GM12865 (cell line): ENCODE data around the gene COL26A1.

Experiments used
- DNase-seq: peaks from one replicate; pipeline ENCODE4 v3.0.0; 2010; ENCODE audit warnings: low read depth
- H3K4me3 ChIP-seq: 2 replicates; pipeline ENCODE4 v1.5.1; 2011; ENCODE audit warnings: mild to moderate bottlenecking, low read depth, low read length, control low read depth
- TF ChIP-seq, protein P1 (sequence below): IDR thresholded peaks from 2 replicates; pipeline ENCODE4 v1.5.1; 2011; ENCODE audit warnings: low read length, control low read depth, low read depth, inconsistent platforms; ENCODE audit not compliant: insufficient read depth; ENCODE audit errors: missing control alignments

The COL26A1 gene

GRCh38 chr7:101562531-101563197 is 200.0 kb downstream of the COL26A1 start:
- H3K4me3 ChIP-seq: no peak overlapping the region
- DNase-seq: no peak
- TF ChIP-seq, protein P1, sequence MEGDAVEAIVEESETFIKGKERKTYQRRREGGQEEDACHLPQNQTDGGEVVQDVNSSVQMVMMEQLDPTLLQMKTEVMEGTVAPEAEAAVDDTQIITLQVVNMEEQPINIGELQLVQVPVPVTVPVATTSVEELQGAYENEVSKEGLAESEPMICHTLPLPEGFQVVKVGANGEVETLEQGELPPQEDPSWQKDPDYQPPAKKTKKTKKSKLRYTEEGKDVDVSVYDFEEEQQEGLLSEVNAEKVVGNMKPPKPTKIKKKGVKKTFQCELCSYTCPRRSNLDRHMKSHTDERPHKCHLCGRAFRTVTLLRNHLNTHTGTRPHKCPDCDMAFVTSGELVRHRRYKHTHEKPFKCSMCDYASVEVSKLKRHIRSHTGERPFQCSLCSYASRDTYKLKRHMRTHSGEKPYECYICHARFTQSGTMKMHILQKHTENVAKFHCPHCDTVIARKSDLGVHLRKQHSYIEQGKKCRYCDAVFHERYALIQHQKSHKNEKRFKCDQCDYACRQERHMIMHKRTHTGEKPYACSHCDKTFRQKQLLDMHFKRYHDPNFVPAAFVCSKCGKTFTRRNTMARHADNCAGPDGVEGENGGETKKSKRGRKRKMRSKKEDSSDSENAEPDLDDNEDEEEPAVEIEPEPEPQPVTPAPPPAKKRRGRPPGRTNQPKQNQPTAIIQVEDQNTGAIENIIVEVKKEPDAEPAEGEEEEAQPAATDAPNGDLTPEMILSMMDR: no peak

DNA sequence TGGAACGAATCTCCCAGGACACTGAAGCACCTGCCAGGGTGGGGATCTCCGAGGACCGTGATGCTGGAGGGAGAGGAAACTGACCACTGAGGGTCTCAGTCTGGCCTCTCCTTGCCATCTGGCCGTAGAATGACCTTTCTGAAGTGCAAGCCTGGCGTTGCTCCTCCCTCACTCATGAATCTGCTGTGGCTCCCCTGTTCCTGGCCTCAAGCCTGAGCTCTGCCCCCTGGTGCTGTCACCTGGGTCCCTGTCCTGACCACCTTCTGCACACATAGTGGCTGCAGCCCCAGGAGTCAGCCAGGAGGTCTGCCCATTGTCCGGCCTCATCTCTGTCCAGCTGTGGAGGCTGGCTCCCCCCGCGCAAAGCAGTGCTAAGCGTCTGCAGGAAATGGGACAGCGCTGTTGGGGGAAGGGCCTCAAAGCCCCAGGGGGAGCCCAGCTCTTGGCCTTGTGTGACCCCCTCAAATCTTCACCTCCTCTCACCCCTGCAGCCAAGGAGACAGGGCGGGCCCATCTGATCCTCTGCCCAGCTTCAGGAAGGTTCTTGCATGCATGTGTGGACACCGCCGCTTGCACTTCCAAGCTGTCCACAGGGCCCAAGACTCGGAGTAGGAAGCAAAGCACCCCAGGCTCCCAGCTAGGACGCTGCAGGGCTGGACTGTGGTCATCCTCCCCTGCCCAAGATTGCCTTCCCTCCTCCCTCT is 200.7 kb downstream of the COL26A1 start:
- DNase-seq: no peak
- TF ChIP-seq, protein P1: no peak
- H3K4me3 ChIP-seq: no peak overlapping the region

- no peak for DNase-seq
- TF ChIP-seq, protein P1: no peak
- no peak overlapping the region for H3K4me3 ChIP-seq
Observed at GRCh38 chr7:101563943-101564777, 201.5 kb downstream of the COL26A1 start.

- no peak for DNase-seq
- TF ChIP-seq, protein P1: no peak
- no peak overlapping the region for H3K4me3 ChIP-seq
Observed at GRCh38 chr7:101564778-101565211, 202.1 kb downstream of the COL26A1 start.

DNA sequence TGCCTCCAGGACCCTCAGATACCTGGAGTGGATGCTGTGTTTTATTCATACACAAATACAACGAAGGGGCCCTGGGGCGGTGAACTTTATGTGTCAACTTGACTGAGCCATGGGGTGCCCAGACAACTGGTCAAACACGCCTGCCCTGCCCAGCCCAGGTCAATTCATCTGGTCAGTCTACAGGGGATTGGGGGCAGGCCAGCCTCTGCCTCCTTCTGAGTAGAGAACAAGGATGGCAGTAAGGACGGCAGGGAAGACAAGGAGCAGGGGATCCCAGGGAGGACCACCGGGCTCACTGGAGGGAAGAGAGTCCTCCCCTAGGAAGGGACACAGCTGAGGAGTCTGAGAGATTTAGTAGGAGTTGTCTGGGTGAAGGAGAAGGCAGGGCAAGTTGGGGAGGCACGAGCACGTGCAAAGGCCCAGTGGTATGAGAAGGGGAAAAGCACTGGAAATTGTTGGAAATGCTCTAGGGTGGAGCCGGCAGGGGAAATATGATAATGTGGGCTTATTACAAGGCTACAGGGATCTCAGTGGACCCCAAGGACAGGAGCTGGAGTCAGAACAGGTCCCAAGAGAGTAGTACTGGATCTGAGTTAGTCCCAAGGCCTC is 203.0 kb downstream of the COL26A1 start:
- DNase-seq: no peak
- TF ChIP-seq, protein P1: no peak
- no peak overlapping the region for H3K4me3 ChIP-seq

GRCh38 chr7:101567230-101567629 is 204.6 kb downstream of the COL26A1 start:
- TF ChIP-seq, protein P1: no peak
- H3K4me3 ChIP-seq: no peak overlapping the region
- no peak for DNase-seq
